Caco-2 (cell line): ENCODE results near the gene GPR21. TPM values are rescaled to one million over a fixed set of nuclear protein-coding genes. Genes with fewer than 3 reads are reported as not detected.

Experiments used
- BruUV-seq: library from RNA; stranded (reverse); fragments of 400-500 nt; replicated peaks from 2 replicates; lab custom pipeline; 2021; lab: Mats Ljungman, UMichigan
- CTCF ChIA-PET: fragments of 300-600 bp; sonication (Branson Sonifier 250); formaldehyde crosslinking; loops from one replicate; lab custom pipeline; 2022; ENCODE audit warnings: antibody characterized with exemption; lab: Charles Lee
- POLR2A ChIA-PET: fragments of 300-600 bp; sonication (Branson Sonifier 250); formaldehyde crosslinking; loops from one replicate; lab custom pipeline; 2022; ENCODE audit warnings: antibody characterized with exemption; lab: Charles Lee
- DNase-seq, 2 experiments: peaks; one replicate each; pipeline versions ENCODE4 v3.0.0 to v3.0.0-alpha.2; 2020 to 2022
- H3K27me3 ChIP-seq: replicated peaks from 2 replicates; pipeline ENCODE4 v1.6.0; 2011; ENCODE audit warnings: low read length; ENCODE audit not compliant: control insufficient read depth, insufficient read depth
- H3K36me3 ChIP-seq: 2 replicates; pipeline ENCODE4 v1.5.1; 2011; ENCODE audit warnings: low read length; ENCODE audit not compliant: control insufficient read depth, insufficient read depth
- H3K4me1 ChIP-seq: fragments of 250-450 bp; sonication (Bioruptor Pico); 2 replicates; pipeline ENCODE4 v1.5.1; 2020; ENCODE audit warnings: mild to moderate bottlenecking
- H3K4me3 ChIP-seq: 2 replicates; pipeline ENCODE4 v1.5.1; 2011; ENCODE audit warnings: low read depth, mild to moderate bottlenecking, control low read depth, low read length
- H3K9me3 ChIP-seq: fragments of 250-450 bp; sonication (Bioruptor Pico); 2 replicates; pipeline ENCODE4 v1.5.1; 2020; ENCODE audit warnings: mild to moderate bottlenecking, moderate library complexity
- H3K27ac Mint-ChIP-seq: one replicate; pipeline ENCODE4 v1.8.0; 2022; ENCODE audit warnings: mixed read lengths; ENCODE audit not compliant: unreplicated experiment
- H3K27me3 Mint-ChIP-seq: one replicate; pipeline ENCODE4 v1.8.0; 2022; ENCODE audit warnings: mixed read lengths; ENCODE audit not compliant: insufficient read depth, unreplicated experiment
- H3K36me3 Mint-ChIP-seq: one replicate; pipeline ENCODE4 v1.8.0; 2022; ENCODE audit warnings: mild to moderate bottlenecking, mixed read lengths; ENCODE audit not compliant: insufficient read depth, unreplicated experiment
- H3K4me1 Mint-ChIP-seq: one replicate; pipeline ENCODE4 v1.8.0; 2022; ENCODE audit warnings: low read depth, mixed read lengths; ENCODE audit not compliant: unreplicated experiment
- H3K4me3 Mint-ChIP-seq: one replicate; pipeline ENCODE4 v1.8.0; 2022; ENCODE audit warnings: mild to moderate bottlenecking, moderate library complexity, mixed read lengths; ENCODE audit not compliant: unreplicated experiment
- H3K9me3 Mint-ChIP-seq: one replicate; pipeline ENCODE4 v1.8.0; 2022; ENCODE audit warnings: mixed read lengths; ENCODE audit not compliant: unreplicated experiment
- CTCF ChIP-seq, 2 experiments: fragments of 200-600 bp in 1 of 2; IDR thresholded peaks; 1 replicate in 1 of 2; 2 replicates in 1 of 2; pipeline versions ENCODE4 v1.5.1 to v1.8.0; 2011 to 2022; ENCODE audit warnings: antibody characterized with exemption in 1 of 2, control low read depth in 1 of 2, inconsistent platforms in 1 of 2, low read depth in 1 of 2, low read length in 1 of 2, mild to moderate bottlenecking in 1 of 2, moderate library complexity in 1 of 2; ENCODE audit not compliant: insufficient read depth in 1 of 2, severe bottlenecking in 1 of 2, unreplicated experiment in 1 of 2
- intact Hi-C: fragments of 100-400 bp; cut with micrococcal nuclease; formaldehyde crosslinking; loops from one replicate; pipeline ENCODE4 v1.10.0; 2022; ENCODE audit not compliant: unreplicated experiment
- total RNA-seq: library from RNA; stranded (reverse); gene quantifications from 2 replicates; pipeline ENCODE4 v1.2.3, GENCODE V29; 2022

GPR21 gene
- total RNA-seq, 1 experiment from 2014 or later = 2.0 TPM

- POLR2A ChIA-PET = no interaction called here
- no peaks in the 10 kb centered on the region for H3K4me1 Mint-ChIP-seq
- CTCF ChIA-PET = no interaction called here
- Histone ChIP-seq H3K4me1 (no peaks in the 10 kb centered on the region), H3K4me3 (no peak overlapping the region), H3K9me3 (no peaks in the 10 kb centered on the region), H3K27me3 (no peaks in the 10 kb centered on the region), H3K36me3 (peaks cover 1% of the 10 kb centered on the region; the same call in 1 of the 2 replicates)
- TF ChIP-seq CTCF (IDR thresholded peaks at IDR 0.05; ENCODE audit: insufficient read depth in 1 of 2, low read depth in 1 of 2, low read length in 1 of 2, severe bottlenecking in 1 of 2, unreplicated experiment in 1 of 2) = no peak
- intact Hi-C loops = no loop called here
- no peak for DNase-seq
- no TSS peak for BruUV-seq
- no peak overlapping the region for H3K27ac Mint-ChIP-seq
- H3K27me3 Mint-ChIP-seq = no peaks in the 10 kb centered on the region
- H3K36me3 Mint-ChIP-seq = peaks cover 66% of the 10 kb centered on the region
- no peaks in the 10 kb centered on the region for H3K9me3 Mint-ChIP-seq
- no peak overlapping the region for H3K4me3 Mint-ChIP-seq
Observed at GRCh38 chr9:123069010-123069481, 35.6 kb downstream of the GPR21 start.

GRCh38 chr9:123070198-123070597, 36.7 kb downstream of the GPR21 start:
- H3K27me3 ChIP-seq = no peaks in the 10 kb centered on the region
- H3K4me1 ChIP-seq = no peaks in the 10 kb centered on the region
- H3K4me3 Mint-ChIP-seq = no peak overlapping the region
- no peak overlapping the region for H3K27ac Mint-ChIP-seq
- no peaks in the 10 kb centered on the region for H3K4me1 Mint-ChIP-seq
- ChIA-PET POLR2A (no interaction called here), CTCF (no interaction called here)
- H3K36me3 ChIP-seq = peaks cover 1% of the 10 kb centered on the region; the same call in 1 of the 2 replicates
- no peaks in the 10 kb centered on the region for H3K9me3 ChIP-seq
- H3K9me3 Mint-ChIP-seq = no peaks in the 10 kb centered on the region
- no peak overlapping the region for H3K4me3 ChIP-seq
- BruUV-seq = no TSS peak
- DNase-seq = no peak
- no peak for TF ChIP-seq CTCF (IDR thresholded peaks at IDR 0.05; ENCODE audit: insufficient read depth in 1 of 2, low read depth in 1 of 2, low read length in 1 of 2, severe bottlenecking in 1 of 2, unreplicated experiment in 1 of 2)
- H3K36me3 Mint-ChIP-seq = peaks cover 61% of the 10 kb centered on the region
- intact Hi-C loops = no loop called here
- H3K27me3 Mint-ChIP-seq = no peaks in the 10 kb centered on the region

GRCh38 chr9:123072407-123072995, 39.0 kb downstream of the GPR21 start:
- no TSS peak for BruUV-seq
- Histone ChIP-seq H3K4me3 (no peak overlapping the region), H3K27me3 (no peaks in the 10 kb centered on the region), H3K4me1 (no peaks in the 10 kb centered on the region), H3K9me3 (no peaks in the 10 kb centered on the region), H3K36me3 (peaks cover 1% of the 10 kb centered on the region; the same call in 1 of the 2 replicates)
- Mint-ChIP-seq H3K36me3 (peaks cover 57% of the 10 kb centered on the region), H3K27ac (no peak overlapping the region), H3K4me3 (no peak overlapping the region), H3K27me3 (no peaks in the 10 kb centered on the region), H3K4me1 (no peaks in the 10 kb centered on the region), H3K9me3 (no peaks in the 10 kb centered on the region)
- ChIA-PET CTCF (no interaction called here), POLR2A (no interaction called here)
- intact Hi-C loops = no loop called here
- DNase-seq = no peak
- TF ChIP-seq CTCF (IDR thresholded peaks at IDR 0.05; ENCODE audit: insufficient read depth in 1 of 2, low read depth in 1 of 2, low read length in 1 of 2, severe bottlenecking in 1 of 2, unreplicated experiment in 1 of 2) = no peak
